Hepatocyte (in vitro differentiated cells): ENCODE data around the gene PIEZO1. TPM values are rescaled to one million over a fixed set of nuclear protein-coding genes. Genes with fewer than 3 reads are reported as not detected.

Experiments used
- DNase-seq: peaks from one replicate; pipeline ENCODE4 v3.0.0-alpha.2; 2016; ENCODE audit warnings: low spot score
- H2AFZ ChIP-seq: fragments of 200-600 bp; sonication (generic); 2 replicates; pipeline ENCODE4 v1.6.0; 2016; ENCODE audit warnings: antibody characterized with exemption, mild to moderate bottlenecking
- H3K27ac ChIP-seq: fragments of 200-600 bp; sonication (generic); 2 replicates; pipeline ENCODE4 v1.5.1; 2016; ENCODE audit warnings: mild to moderate bottlenecking
- H3K27me3 ChIP-seq: fragments of 200-600 bp; sonication (generic); 2 replicates; pipeline ENCODE4 v1.6.1; 2016
- H3K36me3 ChIP-seq: fragments of 200-600 bp; sonication (generic); replicated peaks from 2 replicates; pipeline ENCODE4 v1.5.1; 2016; ENCODE audit warnings: low read depth; ENCODE audit not compliant: insufficient read depth
- H3K4me1 ChIP-seq: fragments of 200-600 bp; sonication (generic); 2 replicates; pipeline ENCODE4 v1.5.1; 2016; ENCODE audit warnings: mild to moderate bottlenecking, moderate library complexity; ENCODE audit not compliant: insufficient read depth
- H3K4me2 ChIP-seq: fragments of 200-600 bp; sonication (generic); 2 replicates; pipeline ENCODE4 v1.6.0; 2016
- H3K4me3 ChIP-seq: fragments of 200-600 bp; sonication (generic); 2 replicates; pipeline ENCODE4 v1.5.1; 2016; ENCODE audit warnings: mild to moderate bottlenecking
- H3K79me2 ChIP-seq: fragments of 200-600 bp; sonication (generic); 2 replicates; pipeline ENCODE4 v1.6.0; 2017; ENCODE audit warnings: mild to moderate bottlenecking
- H3K9me2 ChIP-seq: fragments of 200-600 bp; sonication (generic); replicated peaks from 2 replicates; pipeline ENCODE4 v1.6.0; 2017; ENCODE audit warnings: mild to moderate bottlenecking; ENCODE audit not compliant: insufficient read depth
- H3K9me3 ChIP-seq: fragments of 200-600 bp; sonication (generic); 2 replicates; pipeline ENCODE4 v1.5.1; 2016; ENCODE audit warnings: low read depth, mild to moderate bottlenecking
- H4K20me1 ChIP-seq: fragments of 200-600 bp; sonication (generic); 2 replicates; pipeline ENCODE4 v1.6.0; 2016; ENCODE audit warnings: mild to moderate bottlenecking; ENCODE audit not compliant: insufficient read depth, poor library complexity, severe bottlenecking
- EZH2 ChIP-seq: fragments of 200-600 bp; sonication (generic); IDR thresholded peaks from 2 replicates; pipeline ENCODE4 v1.6.1; 2016; ENCODE audit warnings: antibody characterized with exemption, mild to moderate bottlenecking, borderline replicate concordance
- EZH2phosphoT487 ChIP-seq: fragments of 200-600 bp; sonication (generic); IDR thresholded peaks from one replicate; pipeline ENCODE4 v1.6.1; 2018; ENCODE audit warnings: antibody characterized with exemption, mild to moderate bottlenecking, low read depth, moderate library complexity; ENCODE audit not compliant: unreplicated experiment, severe bottlenecking
- WGBS: methylation state at CpG from one replicate; pipeline ENCODE4 v1.1.6; 2016; ENCODE audit warnings: low lambda C conversion rate; ENCODE audit errors: missing lambda C conversion rate; 5-methylcytosine and 5-hydroxymethylcytosine counted together
- polyA plus RNA-seq: library from polyadenylated mRNA; unstranded; fragments of >200 nt; fragmentation: Nextera tagmentation; extraction: Ambion mirVana; gene quantifications from 2 replicates; pipeline ENCODE4 v1.2.1, GENCODE V29; 2016
- total RNA-seq: library from RNA; depleted of rRNA; stranded (reverse); fragments of >200 nt; gene quantifications from 2 replicates; pipeline ENCODE4 v1.2.3, GENCODE V29; 2014
- TF ChIP-seq, protein P1 (sequence below): fragments of 200-600 bp; sonication (generic); IDR thresholded peaks from 2 replicates; pipeline ENCODE4 v1.5.1; 2016; ENCODE audit warnings: antibody characterized with exemption, mild to moderate bottlenecking; ENCODE audit not compliant: poor library complexity

Gene PIEZO1
- total and polyA plus RNA-seq, 2 experiments from 2014 or later, result 70.6 to 77.0 TPM

DNA sequence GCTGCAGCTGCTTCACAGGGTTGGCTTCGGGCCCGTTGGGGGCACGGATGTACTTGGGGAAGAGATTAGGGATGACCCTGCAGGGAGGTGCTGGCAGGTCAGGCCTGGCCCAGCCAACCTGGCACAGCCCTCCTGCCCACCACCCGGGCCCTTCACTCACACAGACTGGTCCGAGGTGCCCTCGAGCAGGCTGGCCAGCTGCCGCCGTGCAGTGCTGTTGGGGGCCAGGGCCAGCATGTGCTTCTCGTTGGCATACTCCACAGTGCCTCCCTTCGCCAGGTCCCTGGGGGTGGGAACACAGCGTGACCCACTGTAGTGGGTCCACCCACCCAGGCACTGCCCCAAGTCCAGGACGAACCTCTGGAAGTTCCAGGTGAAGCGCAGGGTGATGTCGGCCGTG is 68.8 kb downstream of the PIEZO1 start:
- H3K9me2 ChIP-seq, result no peaks in the 10 kb centered on the region
- no peaks in the 10 kb centered on the region for H4K20me1 ChIP-seq
- H3K27ac ChIP-seq, result no peak overlapping the region
- H3K4me1 ChIP-seq, result no peaks in the 10 kb centered on the region
- 97% methylated on average over 15 of the region's 15 CpGs for WGBS
- H3K79me2 ChIP-seq, result no peaks in the 10 kb centered on the region
- no peak overlapping the region for H3K4me2 ChIP-seq
- no peaks in the 10 kb centered on the region for H3K36me3 ChIP-seq
- H3K4me3 ChIP-seq, result no peak overlapping the region
- no peak for DNase-seq
- TF ChIP-seq EZH2 (no peak), EZH2phosphoT487 (no peak)
- TF ChIP-seq, protein P1, sequence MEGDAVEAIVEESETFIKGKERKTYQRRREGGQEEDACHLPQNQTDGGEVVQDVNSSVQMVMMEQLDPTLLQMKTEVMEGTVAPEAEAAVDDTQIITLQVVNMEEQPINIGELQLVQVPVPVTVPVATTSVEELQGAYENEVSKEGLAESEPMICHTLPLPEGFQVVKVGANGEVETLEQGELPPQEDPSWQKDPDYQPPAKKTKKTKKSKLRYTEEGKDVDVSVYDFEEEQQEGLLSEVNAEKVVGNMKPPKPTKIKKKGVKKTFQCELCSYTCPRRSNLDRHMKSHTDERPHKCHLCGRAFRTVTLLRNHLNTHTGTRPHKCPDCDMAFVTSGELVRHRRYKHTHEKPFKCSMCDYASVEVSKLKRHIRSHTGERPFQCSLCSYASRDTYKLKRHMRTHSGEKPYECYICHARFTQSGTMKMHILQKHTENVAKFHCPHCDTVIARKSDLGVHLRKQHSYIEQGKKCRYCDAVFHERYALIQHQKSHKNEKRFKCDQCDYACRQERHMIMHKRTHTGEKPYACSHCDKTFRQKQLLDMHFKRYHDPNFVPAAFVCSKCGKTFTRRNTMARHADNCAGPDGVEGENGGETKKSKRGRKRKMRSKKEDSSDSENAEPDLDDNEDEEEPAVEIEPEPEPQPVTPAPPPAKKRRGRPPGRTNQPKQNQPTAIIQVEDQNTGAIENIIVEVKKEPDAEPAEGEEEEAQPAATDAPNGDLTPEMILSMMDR, result no peak
- H3K27me3 ChIP-seq, result no peaks in the 10 kb centered on the region
- H3K9me3 ChIP-seq, result no peaks in the 10 kb centered on the region
- H2AFZ ChIP-seq, result no peak overlapping the region

DNA sequence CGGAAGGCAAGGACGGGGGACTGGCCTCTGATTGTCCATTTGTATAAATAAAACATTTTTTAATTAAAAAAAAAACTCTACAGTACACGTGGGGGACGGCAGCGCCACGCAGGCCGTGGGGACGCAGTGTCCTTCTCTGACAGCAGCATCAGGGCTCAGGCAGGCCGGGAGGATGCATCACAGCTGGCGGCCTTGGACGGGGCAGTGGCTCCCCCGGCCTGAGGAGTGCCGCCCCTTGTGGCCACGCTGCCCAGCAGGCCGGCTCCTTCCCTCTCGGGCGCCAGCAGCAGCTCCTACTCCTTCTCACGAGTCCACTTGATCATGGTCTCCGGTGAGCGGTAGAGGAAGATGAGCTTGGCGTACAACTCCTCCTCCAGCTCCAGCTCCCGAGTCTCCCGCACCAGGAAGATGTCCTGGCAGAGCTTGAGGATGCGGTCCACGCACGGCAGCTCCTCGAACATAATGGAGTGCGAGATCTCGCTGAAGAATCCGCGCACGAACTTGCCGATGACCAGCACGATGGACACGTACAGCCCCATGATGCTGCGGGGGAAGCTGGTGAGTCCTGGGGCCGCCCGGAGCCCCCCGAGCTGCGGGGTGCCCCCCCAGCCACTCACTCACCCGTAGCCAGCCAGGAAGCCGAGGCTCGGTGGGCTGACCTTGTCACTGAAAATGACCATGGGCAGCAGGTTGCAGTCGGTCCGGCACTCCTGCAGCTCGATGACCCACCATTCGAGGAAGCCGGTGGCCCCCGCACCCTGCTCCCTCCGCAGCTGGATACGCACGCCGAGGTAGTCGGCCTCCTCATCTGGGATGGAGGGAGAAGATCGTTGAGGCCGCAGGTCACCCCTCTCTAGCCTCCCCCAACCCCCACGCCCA is 69.5 kb downstream of the PIEZO1 start:
- Histone ChIP-seq H4K20me1 (no peaks in the 10 kb centered on the region), H3K4me2 (no peak overlapping the region), H3K36me3 (no peaks in the 10 kb centered on the region), H3K9me3 (no peaks in the 10 kb centered on the region), H3K27ac (no peak overlapping the region), H3K9me2 (no peaks in the 10 kb centered on the region), H3K4me1 (no peaks in the 10 kb centered on the region), H3K4me3 (no peak overlapping the region), H2AFZ (no peak overlapping the region), H3K27me3 (no peaks in the 10 kb centered on the region), H3K79me2 (no peaks in the 10 kb centered on the region)
- 96% methylated on average over 47 of the region's 57 CpGs for WGBS
- DNase-seq, result no peak
- TF ChIP-seq, protein P1, result no peak
- TF ChIP-seq EZH2, result no peak
- no peak for TF ChIP-seq EZH2phosphoT487

DNA sequence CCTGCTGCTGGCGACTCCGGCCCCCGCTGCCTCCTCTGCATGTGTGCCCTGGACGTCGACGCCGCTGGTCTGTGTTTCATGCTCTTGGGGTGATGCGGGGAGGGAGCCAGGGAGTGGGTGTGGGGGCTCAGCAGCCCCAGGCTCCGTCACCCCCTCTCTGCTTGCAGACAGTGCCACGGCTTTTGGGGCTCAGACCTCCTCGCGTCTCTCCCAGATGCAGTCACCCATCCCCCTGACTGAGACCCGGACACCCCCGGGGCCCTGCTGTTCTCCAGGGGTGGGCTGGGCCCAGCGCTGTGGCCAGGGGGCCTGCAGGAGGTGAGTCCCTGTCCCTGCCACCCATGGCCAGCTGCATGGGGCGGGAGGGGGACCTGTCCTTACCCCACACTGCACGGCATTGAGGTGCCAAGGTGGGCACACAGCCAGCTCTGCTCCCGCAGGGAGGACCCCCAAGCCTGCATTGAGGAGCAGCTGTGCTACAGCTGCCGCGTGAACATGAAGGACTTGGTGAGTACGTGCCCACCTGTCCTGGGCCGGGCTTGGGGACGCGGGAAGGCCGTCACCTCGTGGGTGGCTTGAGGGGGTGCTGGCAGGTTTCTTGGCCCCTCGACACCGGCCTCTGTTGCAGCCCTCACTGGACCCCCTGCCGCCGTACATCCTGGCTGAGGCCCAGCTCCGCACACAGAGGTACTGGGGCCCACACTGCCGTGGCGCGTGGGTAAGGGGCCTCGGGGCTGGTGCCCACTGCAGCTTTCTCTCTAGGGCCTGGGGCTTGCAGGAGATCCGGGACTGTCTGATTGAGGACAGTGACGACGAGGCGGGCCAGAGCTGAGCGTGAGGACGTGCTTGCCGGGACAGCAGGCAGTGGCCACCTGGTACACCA is 70.4 kb downstream of the PIEZO1 start:
- Histone ChIP-seq H3K4me1 (no peaks in the 10 kb centered on the region), H4K20me1 (no peaks in the 10 kb centered on the region), H3K9me3 (no peaks in the 10 kb centered on the region), H3K9me2 (no peaks in the 10 kb centered on the region), H3K4me2 (no peak overlapping the region), H3K79me2 (no peaks in the 10 kb centered on the region), H2AFZ (no peak overlapping the region), H3K36me3 (no peaks in the 10 kb centered on the region), H3K4me3 (no peak overlapping the region), H3K27ac (no peak overlapping the region), H3K27me3 (no peaks in the 10 kb centered on the region)
- DNase-seq, result no peak
- TF ChIP-seq EZH2phosphoT487 (no peak), EZH2 (no peak)
- TF ChIP-seq, protein P1, result no peak
- WGBS, result 97% methylated on average over 41 of the region's 42 CpGs
